Activated CD4-positive, alpha-beta T cell treated with anti-CD3 and anti-CD28 coated beads, Interleukin-2, amount 10 ng/mL, durations not matched to agents 24 days and 14 days (primary cell): ENCODE results near the gene IFI27. TPM values are rescaled to one million over a fixed set of nuclear protein-coding genes. Genes with fewer than 3 reads are reported as not detected.

Experiments
- DNase-seq: peaks from one replicate; pipeline ENCODE4 v3.0.0; 2022
- H3K27ac Mint-ChIP-seq: one replicate; pipeline ENCODE4 v1.8.0; 2022; ENCODE audit warnings: mild to moderate bottlenecking, mixed read lengths
- H3K27me3 Mint-ChIP-seq: one replicate; pipeline ENCODE4 v1.8.0; 2022; ENCODE audit warnings: mixed read lengths
- H3K36me3 Mint-ChIP-seq: one replicate; pipeline ENCODE4 v1.8.0; 2022; ENCODE audit warnings: low read depth, mild to moderate bottlenecking, mixed read lengths
- H3K4me1 Mint-ChIP-seq: one replicate; pipeline ENCODE4 v1.8.0; 2021; ENCODE audit warnings: mixed read lengths
- H3K4me3 Mint-ChIP-seq: one replicate; pipeline ENCODE4 v1.8.0; 2022; ENCODE audit warnings: mild to moderate bottlenecking, moderate library complexity, mixed read lengths
- H3K9me3 Mint-ChIP-seq: one replicate; pipeline ENCODE4 v1.8.0; 2021; ENCODE audit warnings: mixed read lengths
- intact Hi-C: fragments of 100-400 bp; cut with micrococcal nuclease; formaldehyde crosslinking; loops from one replicate; pipeline ENCODE4 v1.15.1; 2023
- total RNA-seq: library from RNA; stranded (reverse); gene quantifications from 2 replicates; pipeline ENCODE4 v1.2.3, GENCODE V29; 2022

IFI27 gene
- total RNA-seq, 1 donor from 2014 or later, result 67.3 TPM

DNA sequence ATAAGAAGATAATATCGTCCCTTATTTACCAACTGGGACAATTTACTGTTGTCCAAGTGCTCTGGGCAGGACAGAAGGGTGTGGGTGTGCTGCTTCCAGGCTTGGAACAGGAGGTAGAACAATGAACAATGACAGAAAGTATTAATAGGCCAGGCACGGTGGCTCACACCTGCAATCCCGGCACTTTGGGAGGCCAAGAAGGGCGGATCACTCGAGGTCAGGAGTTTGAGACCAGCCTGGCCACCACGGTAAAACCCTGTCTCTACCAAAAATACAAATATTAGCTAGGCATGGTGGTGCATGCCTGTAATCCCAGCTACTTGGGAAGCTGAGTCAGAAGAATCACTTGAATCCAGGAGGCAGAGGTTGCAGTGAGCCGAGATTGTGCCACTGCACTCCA, 2.5 kb downstream of the IFI27 start:
- H3K4me3 Mint-ChIP-seq, result no peak overlapping the region
- peaks cover under 1% of the 10 kb centered on the region for H3K9me3 Mint-ChIP-seq
- no peak overlapping the region for H3K27ac Mint-ChIP-seq
- intact Hi-C loops, result no loop called here
- H3K4me1 Mint-ChIP-seq, result peaks cover 29% of the 10 kb centered on the region
- H3K27me3 Mint-ChIP-seq, result peaks cover 2% of the 10 kb centered on the region
- DNase-seq, result no peak
- no peaks in the 10 kb centered on the region for H3K36me3 Mint-ChIP-seq

DNA sequence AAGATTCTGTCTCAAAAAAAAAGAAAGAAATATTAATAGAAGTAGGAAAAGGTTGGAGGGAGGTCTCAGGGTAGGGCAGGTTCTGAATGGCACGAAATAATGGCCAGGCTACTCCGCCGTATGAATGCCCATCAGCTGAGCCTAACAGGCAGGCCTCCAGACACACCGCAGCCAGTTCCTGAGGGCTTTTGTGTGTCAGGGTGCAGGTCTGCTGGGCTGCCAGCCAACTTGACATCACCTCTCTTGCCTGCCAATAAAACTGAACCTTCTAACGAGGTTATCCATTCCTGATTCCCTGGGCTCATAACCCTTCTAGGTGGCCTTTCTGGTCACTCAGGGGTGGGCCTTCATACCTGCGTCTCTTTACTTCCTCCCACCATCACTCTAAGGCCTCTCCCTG, 3.0 kb downstream of the IFI27 start:
- Mint-ChIP-seq H3K36me3 (no peaks in the 10 kb centered on the region), H3K27ac (no peak overlapping the region), H3K27me3 (peaks cover 3% of the 10 kb centered on the region), H3K4me1 (peaks cover 29% of the 10 kb centered on the region), H3K9me3 (no peaks in the 10 kb centered on the region), H3K4me3 (no peak overlapping the region)
- no peak for DNase-seq
- intact Hi-C loops, result no loop called here

DNA sequence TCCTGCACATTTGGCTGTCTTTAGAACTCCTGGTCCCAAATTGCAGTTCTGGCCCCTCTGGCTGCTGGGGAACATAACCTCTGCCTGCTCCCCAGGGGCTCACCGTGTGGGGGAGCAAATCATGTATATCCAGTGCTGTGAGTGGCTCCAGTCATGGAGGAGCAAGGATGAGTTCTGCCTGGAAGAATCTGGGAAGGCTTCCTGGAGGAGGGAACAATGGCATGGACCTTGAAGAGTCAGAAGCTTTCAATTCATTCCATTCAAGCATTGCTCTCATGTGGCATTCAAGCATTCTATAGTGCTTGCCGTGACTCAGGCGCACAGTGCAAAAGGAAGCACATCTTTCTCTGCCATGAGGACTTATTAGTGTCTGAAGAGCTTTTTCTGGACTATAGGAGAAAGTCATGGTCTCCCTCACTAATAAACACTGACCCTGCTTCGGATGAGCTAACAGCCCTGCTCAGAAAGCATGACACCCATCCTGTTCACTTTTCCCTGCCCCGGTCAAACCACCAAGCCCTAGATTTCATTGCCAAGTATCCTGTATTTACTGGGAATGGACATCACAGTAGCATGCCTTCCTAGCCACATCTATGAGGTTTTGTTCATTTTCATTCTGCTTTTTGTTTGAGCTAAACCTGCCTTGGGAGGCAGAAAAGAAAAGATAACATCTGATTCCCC, 3.5 kb downstream of the IFI27 start:
- H3K27ac Mint-ChIP-seq, result no peak overlapping the region
- intact Hi-C loops, result no loop called here

DNA sequence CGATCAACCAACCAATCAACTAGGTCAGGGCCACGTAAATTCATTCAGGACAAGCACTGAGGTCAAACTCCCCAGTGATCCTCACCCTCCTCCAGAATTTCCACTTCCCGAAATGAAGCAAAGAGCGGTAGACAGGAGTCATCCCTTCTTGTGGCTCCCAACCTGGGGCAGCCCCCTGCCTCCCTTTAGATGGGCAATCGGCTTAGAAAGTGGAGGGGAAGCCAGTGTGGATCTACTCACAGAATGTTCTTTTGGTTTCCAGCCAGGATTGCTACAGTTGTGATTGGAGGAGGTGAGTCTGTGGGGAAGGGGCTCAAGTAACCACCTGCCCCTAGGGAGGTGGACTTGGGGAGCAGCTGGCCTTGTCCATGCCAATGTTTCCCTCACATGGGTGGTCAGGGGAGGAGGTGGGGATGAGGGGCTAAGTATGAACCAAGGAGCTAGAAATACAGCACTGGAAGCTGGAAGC, 4.1 kb downstream of the IFI27 start:
- Mint-ChIP-seq H3K27ac (no peak overlapping the region), H3K4me3 (no peak overlapping the region), H3K9me3 (peaks cover 3% of the 10 kb centered on the region), H3K36me3 (no peaks in the 10 kb centered on the region), H3K4me1 (peaks cover 29% of the 10 kb centered on the region), H3K27me3 (peaks cover 3% of the 10 kb centered on the region)
- no peak for DNase-seq
- intact Hi-C loops, result no loop called here

More for the DNA sequence above, 3.5 kb downstream of the IFI27 start:
- H3K4me1 Mint-ChIP-seq, result peaks cover 29% of the 10 kb centered on the region
- no peak overlapping the region for H3K4me3 Mint-ChIP-seq
- H3K9me3 Mint-ChIP-seq, result no peaks in the 10 kb centered on the region
- no peaks in the 10 kb centered on the region for H3K36me3 Mint-ChIP-seq
- H3K27me3 Mint-ChIP-seq, result peaks cover 3% of the 10 kb centered on the region
- no peak for DNase-seq

DNA sequence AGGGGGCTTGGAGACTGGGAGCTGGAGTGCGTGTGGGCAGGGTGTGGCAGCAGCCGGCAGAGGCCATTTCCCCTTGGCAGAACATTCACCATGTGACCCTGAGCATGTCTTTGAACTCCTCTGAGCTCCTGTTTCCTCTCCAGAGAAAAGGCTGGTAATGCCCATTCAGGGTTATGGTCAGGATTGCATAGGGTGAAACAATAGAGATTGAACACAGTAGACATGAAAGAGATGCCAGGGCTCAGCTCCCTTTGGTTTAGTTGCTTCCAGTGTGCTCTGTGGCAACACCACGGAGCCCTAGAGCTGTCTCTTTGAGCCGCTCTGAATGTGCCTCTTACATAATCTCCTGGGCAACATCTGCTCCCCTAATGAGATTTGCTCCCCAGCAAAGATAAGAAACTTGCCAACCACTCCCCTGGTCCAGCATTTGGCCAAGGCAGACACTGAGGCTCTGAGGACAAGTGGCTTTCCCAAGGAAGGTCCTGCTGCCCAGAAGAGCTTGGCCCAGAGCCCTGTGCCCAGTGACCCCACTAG, 4.6 kb downstream of the IFI27 start:
- Mint-ChIP-seq H3K4me3 (no peak overlapping the region), H3K27me3 (peaks cover 3% of the 10 kb centered on the region), H3K27ac (no peak overlapping the region), H3K36me3 (no peaks in the 10 kb centered on the region), H3K4me1 (peaks cover 27% of the 10 kb centered on the region), H3K9me3 (peaks cover 3% of the 10 kb centered on the region)
- intact Hi-C loops, result no loop called here
- DNase-seq, result no peak

DNA sequence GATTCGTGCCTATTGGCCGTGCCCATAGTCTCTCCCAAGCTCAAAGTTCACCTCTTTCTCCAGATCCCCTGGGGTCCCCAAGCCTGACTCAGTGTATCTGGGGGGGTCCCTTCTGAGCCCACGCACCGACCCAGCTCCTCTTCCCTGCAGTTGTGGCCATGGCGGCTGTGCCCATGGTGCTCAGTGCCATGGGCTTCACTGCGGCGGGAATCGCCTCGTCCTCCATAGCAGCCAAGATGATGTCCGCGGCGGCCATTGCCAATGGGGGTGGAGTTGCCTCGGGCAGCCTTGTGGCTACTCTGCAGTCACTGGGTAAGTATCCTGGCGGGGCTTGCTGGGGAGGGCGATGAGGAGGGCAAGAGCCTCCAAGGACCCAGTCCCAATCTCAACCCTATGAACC, 5.1 kb downstream of the IFI27 start:
- H3K27ac Mint-ChIP-seq, result no peak overlapping the region
- intact Hi-C loops, result no loop called here
- peaks cover 23% of the 10 kb centered on the region for H3K4me1 Mint-ChIP-seq
- peaks cover 6% of the 10 kb centered on the region for H3K9me3 Mint-ChIP-seq
- H3K27me3 Mint-ChIP-seq, result peaks cover 3% of the 10 kb centered on the region
- H3K36me3 Mint-ChIP-seq, result no peaks in the 10 kb centered on the region
- DNase-seq, result no peak
- no peak overlapping the region for H3K4me3 Mint-ChIP-seq

DNA sequence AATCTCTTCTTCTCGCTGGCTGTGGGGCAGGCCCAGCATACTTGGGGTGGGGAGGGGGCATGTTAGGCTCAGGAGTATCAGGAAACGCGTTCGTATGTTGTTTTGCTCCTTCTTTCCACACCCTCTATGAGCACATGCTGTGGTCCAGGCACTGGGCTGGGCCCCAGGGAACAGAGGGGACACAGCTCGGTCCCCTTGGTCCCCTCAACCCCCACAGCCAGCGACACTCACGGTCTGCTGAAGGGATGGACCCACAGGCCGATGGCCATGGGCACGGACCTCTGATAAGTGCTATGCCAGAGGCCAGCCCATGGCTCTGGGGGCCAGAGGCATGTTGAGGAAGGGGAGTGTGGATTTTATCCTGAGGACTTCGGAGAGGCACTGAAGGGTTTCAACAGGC, 6.2 kb downstream of the IFI27 start:
- DNase-seq, result no peak
- Mint-ChIP-seq H3K4me1 (peaks cover 23% of the 10 kb centered on the region), H3K27me3 (peaks cover 5% of the 10 kb centered on the region), H3K4me3 (no peak overlapping the region), H3K27ac (no peak overlapping the region), H3K36me3 (no peaks in the 10 kb centered on the region), H3K9me3 (peaks cover 10% of the 10 kb centered on the region)
- intact Hi-C loops, result no loop called here

DNA sequence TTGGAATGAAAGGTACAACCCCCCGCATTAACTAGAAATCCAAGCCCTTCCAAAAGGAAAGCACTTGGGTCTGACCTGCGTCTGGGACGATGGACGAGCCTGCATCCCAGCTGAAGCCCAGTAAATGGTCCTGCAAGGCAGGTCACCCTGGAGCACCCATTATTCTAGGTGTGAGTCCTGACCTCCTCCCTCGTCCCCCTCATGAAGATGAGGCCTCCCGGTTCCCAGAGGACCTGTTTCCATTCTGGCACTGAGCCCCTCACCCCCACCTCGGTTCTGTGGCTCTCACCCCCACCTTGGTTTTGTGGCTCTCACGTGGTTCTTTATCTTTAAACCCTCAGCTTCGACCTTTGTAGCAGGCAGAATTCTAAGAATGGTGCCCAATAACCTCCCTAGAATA, 7.3 kb downstream of the IFI27 start:
- intact Hi-C loops, result no loop called here
- Mint-ChIP-seq H3K4me3 (no peak overlapping the region), H3K9me3 (peaks cover 10% of the 10 kb centered on the region), H3K36me3 (no peaks in the 10 kb centered on the region), H3K27ac (no peak overlapping the region), H3K4me1 (peaks cover 15% of the 10 kb centered on the region), H3K27me3 (peaks cover 6% of the 10 kb centered on the region)
- DNase-seq, result no peak

DNA sequence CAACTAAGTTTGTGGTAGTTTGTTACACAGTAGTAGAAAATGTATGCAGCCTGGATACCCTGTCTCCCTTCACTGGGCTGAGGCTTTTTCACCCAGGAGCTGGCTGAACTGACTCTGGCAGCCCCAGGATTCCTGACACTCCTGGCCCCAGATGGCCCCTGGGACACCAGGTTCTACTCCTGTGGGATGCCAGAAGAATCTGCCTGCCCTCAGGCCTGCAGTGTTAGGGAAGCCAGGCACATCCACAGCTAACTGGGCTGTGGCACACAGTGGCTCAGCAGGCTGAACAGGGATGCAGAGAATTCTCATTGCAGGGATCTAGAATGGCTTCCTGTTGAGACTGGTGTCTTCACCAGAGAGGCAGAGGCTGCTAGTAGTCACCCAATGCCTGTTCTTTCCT, 8.5 kb downstream of the IFI27 start:
- Mint-ChIP-seq H3K9me3 (peaks cover 10% of the 10 kb centered on the region), H3K27me3 (peaks cover 6% of the 10 kb centered on the region), H3K4me3 (no peak overlapping the region), H3K36me3 (no peaks in the 10 kb centered on the region), H3K27ac (no peak overlapping the region), H3K4me1 (peaks cover 13% of the 10 kb centered on the region)
- no peak for DNase-seq
- intact Hi-C loops, result no loop called here

DNA sequence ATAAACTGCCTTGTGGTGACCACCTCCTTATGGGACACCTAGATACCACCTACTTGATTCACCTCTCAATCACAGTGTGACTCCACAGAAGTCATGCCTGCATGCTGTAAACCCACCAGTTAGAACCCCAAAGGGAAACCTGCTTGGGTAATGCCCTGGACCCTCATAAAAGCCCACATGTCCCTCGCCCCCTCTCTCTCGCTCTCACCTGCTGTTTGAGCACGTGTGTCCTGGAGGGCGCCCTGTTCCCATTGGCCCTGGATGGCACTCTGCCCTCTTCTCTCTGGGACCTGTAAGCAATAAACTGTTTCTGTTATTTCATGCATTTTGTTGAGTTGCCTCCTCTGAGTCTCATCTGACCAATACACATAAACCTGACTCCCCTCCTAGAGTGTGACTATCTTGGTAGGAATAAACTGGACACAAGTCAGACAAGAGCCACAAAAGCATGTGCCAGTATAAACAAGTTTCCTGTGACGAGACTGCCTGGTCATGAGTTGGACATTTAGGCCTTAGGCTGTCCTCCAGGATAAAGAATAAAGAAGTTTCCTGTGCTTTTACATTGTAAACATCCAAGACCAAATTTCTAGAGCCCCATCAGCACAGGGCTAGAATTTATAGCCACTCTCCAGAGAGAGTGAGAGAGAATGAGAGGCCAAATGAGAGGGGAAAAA, 10.3 kb downstream of the IFI27 start:
- Mint-ChIP-seq H3K36me3 (no peaks in the 10 kb centered on the region), H3K27ac (no peak overlapping the region), H3K9me3 (peaks cover 10% of the 10 kb centered on the region), H3K4me1 (peaks cover 3% of the 10 kb centered on the region), H3K4me3 (no peak overlapping the region), H3K27me3 (peaks cover 6% of the 10 kb centered on the region)
- intact Hi-C loops, result no loop called here
- DNase-seq, result no peak

DNA sequence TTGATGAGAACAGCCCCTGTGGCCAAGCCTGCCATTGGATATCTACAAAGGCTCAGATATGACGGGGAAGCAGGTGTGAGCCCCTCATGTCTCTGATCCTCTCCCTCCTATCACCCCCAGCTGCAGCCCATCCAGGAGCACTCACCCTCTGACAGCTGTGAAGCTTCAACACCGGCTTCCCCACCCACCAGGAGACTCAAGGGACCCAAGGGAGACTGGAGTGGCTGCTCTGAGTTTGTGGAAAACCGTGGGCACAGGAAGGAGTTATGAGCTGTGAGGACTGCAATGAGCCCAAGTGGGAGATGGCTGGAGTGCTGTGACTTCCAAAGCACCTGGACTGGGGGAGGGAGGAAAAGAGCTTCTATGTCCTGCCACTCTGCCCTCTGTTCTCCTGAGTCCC, 10.9 kb downstream of the IFI27 start:
- DNase-seq, result no peak
- Mint-ChIP-seq H3K4me3 (no peak overlapping the region), H3K27ac (no peak overlapping the region), H3K4me1 (peaks cover 3% of the 10 kb centered on the region), H3K9me3 (peaks cover 10% of the 10 kb centered on the region), H3K27me3 (peaks cover 6% of the 10 kb centered on the region), H3K36me3 (no peaks in the 10 kb centered on the region)
- intact Hi-C loops, result no loop called here

DNA sequence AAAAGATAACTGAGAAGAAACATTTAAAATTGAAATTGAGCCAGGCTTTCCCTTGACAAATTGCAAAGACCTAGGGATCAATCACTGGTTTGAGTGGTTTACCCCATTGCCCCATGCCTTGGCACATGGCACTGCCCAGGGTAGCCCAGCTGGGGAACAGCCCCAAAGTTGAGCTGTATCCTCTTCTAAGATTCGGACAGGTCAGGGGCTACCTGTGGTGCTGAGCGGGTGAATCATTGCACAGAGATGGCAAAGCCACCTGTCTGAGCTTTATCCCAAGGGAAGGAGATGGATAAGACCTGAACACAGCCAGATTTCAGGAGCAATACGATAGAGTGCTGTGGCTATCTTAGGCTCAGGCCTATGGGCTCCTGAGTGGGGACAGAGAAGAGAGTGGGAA, 11.9 kb downstream of the IFI27 start:
- no peak overlapping the region for H3K4me3 Mint-ChIP-seq
- peaks cover 6% of the 10 kb centered on the region for H3K27me3 Mint-ChIP-seq
- peaks cover 10% of the 10 kb centered on the region for H3K9me3 Mint-ChIP-seq
- H3K4me1 Mint-ChIP-seq, result peaks cover 3% of the 10 kb centered on the region
- H3K27ac Mint-ChIP-seq, result no peak overlapping the region
- H3K36me3 Mint-ChIP-seq, result peaks cover 3% of the 10 kb centered on the region
- intact Hi-C loops, result no loop called here
- no peak for DNase-seq

DNA sequence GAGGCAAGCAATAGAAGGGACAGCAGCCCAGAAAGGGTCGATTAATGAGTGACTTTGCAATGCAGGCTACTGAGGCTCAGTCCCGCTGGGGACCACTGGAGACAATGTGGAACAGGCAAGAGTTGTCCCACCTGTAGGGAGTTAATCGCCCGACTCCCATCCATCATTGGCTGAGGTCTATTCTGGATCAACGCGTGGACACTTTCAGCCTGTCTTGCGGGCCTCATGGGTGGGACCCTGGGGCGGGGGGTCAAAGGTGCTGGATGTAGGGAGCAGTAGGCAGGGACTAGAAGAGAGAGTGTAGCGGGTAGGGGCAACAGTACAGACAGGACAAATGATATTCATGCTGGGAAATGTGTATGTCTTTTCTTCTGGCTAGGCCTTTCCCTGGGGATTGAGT, 12.8 kb downstream of the IFI27 start:
- H3K27ac Mint-ChIP-seq, result no peak overlapping the region
- peaks cover 10% of the 10 kb centered on the region for H3K9me3 Mint-ChIP-seq
- peaks cover 3% of the 10 kb centered on the region for H3K36me3 Mint-ChIP-seq
- H3K27me3 Mint-ChIP-seq, result peaks cover 3% of the 10 kb centered on the region
- no peak overlapping the region for H3K4me3 Mint-ChIP-seq
- intact Hi-C loops, result no loop called here
- peaks cover 3% of the 10 kb centered on the region for H3K4me1 Mint-ChIP-seq
- no peak for DNase-seq

DNA sequence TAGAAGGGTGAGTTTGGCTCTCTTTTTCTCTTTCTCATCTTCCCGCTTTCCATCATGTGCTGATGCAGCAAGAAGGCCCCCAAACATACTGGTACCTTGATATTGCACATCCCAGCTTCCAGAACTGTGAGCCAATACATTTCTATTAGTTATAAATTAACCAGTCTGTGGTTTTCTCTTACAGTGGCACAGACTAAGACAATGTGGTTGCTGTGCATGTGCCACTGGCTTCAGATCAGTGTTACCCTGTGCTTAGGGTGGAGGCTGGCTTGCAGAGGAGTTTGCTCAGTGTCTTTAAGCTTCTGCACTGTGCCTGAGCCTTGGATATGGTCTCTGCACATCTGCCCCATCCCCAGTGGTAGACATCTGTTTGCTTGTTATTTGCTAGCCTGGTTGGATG, 13.3 kb downstream of the IFI27 start:
- intact Hi-C loops, result no loop called here
- Mint-ChIP-seq H3K9me3 (peaks cover 10% of the 10 kb centered on the region), H3K4me1 (peaks cover 8% of the 10 kb centered on the region), H3K27me3 (peaks cover 3% of the 10 kb centered on the region), H3K36me3 (peaks cover 3% of the 10 kb centered on the region), H3K27ac (no peak overlapping the region), H3K4me3 (no peak overlapping the region)
- no peak for DNase-seq
